Aorta (tissue), 5 donors: ENCODE results near the gene EMC10. TPM values are rescaled to one million over a fixed set of nuclear protein-coding genes. Genes with fewer than 3 reads are reported as not detected.

Experiments
- ATAC-seq: fragments of 200-7000 bp; cut with Tn5 transposase; one replicate; pipeline ENCODE4 v1.9.1; 2022; ENCODE audit warnings: moderate library complexity; ENCODE audit not compliant: low FRiP score
- DNase-seq, 2 donors: peaks; one replicate each; pipeline ENCODE4 v3.0.0-alpha.2; 2020
- H3K27ac ChIP-seq, 2 donors: one replicate each; pipeline ENCODE4 v1.5.1; 2013; ENCODE audit warnings: low read length in 2 of 2, mild to moderate bottlenecking in 2 of 2, moderate library complexity in 2 of 2, control low read depth in 1 of 2, inconsistent platforms in 1 of 2, low read depth in 1 of 2
- H3K27me3 ChIP-seq, 2 donors: one replicate each; pipeline ENCODE4 v1.6.1; 2013; ENCODE audit warnings: control low read depth in 1 of 2, low read length in 1 of 2, mild to moderate bottlenecking in 1 of 2, moderate library complexity in 1 of 2; ENCODE audit not compliant: insufficient read depth in 2 of 2, control insufficient read depth in 1 of 2
- H3K36me3 ChIP-seq, 2 donors: one replicate each; pipeline ENCODE4 v1.6.1; 2013; ENCODE audit warnings: control low read depth in 1 of 2, low read length in 1 of 2, mild to moderate bottlenecking in 1 of 2; ENCODE audit not compliant: insufficient read depth in 2 of 2, control insufficient read depth in 1 of 2
- H3K4me1 ChIP-seq, 2 donors: one replicate each; pipeline ENCODE4 v1.6.1; 2013; ENCODE audit warnings: low read length in 2 of 2, control low read depth in 1 of 2, mild to moderate bottlenecking in 1 of 2, moderate library complexity in 1 of 2; ENCODE audit not compliant: insufficient read depth in 2 of 2, control insufficient read depth in 1 of 2
- H3K4me3 ChIP-seq, 2 donors: one replicate each; pipeline ENCODE4 v1.5.1; 2013; ENCODE audit warnings: low read length in 2 of 2, control low read depth in 1 of 2, mild to moderate bottlenecking in 1 of 2
- H3K9me3 ChIP-seq: one replicate; pipeline ENCODE4 v1.6.1; 2013; ENCODE audit warnings: mild to moderate bottlenecking, low read length; ENCODE audit not compliant: control insufficient read depth
- WGBS, 2 donors: extraction: QIAGEN DNeasy Blood & Tissue Kit; methylation state at CpG; one replicate each; pipeline ENCODE4 v1.1.7; 2013; 5-methylcytosine and 5-hydroxymethylcytosine counted together
- intact Hi-C, 2 donors: fragments of 100-400 bp; cut with DNase I; formaldehyde crosslinking; loops; one replicate each; pipeline versions ENCODE4 v1.14.2 to v1.15.0; 2022
- polyA plus RNA-seq, 2 donors: library from polyadenylated mRNA; stranded (reverse); fragments of 200-250 nt; gene quantifications; one replicate each; pipeline ENCODE4 v1.2.3, GENCODE V29; 2013
- total RNA-seq, 2 donors: library from RNA; stranded (reverse); fragmentation: NEBNext Ultra II Directional; extraction: Animal tissue kit (Norgen Biotek cat#: 25700); gene quantifications; one replicate each; pipeline ENCODE4 v1.2.1, GENCODE V29; 2021
- donor health status: healthy with polysubstance abuse.
- donor health status: Bipolar disorder and iron deficiency.
- donor health status: DM: no; HTN: no; CAD: no.
- donor health status: DM: no; HTN: no; CAD: no.
- donor health status: DM: yes; HTN: yes; CAD: no.

The EMC10 gene
- total and polyA plus RNA-seq, 4 donors: 65.2 to 111 (median 83.1) TPM

- intact Hi-C loops: no loop called here
- H3K27me3 ChIP-seq: no peaks in the 10 kb centered on the region
- ATAC-seq (no peak), DNase-seq (peak; percentile 36 to 52)
- 30 to 34% methylated on average over 13 of the region's 13 CpGs for WGBS, 2 donors
- H3K27ac ChIP-seq: no peak overlapping the region
- H3K9me3 ChIP-seq: no peaks in the 10 kb centered on the region
- no peak overlapping the region for H3K4me3 ChIP-seq
- peaks cover 0 to under 1% of the 10 kb centered on the region in 2 donors for H3K36me3 ChIP-seq
- H3K4me1 ChIP-seq: no peaks in the 10 kb centered on the region
These were observed 12.3 kb downstream of the EMC10 start for GRCh38 chr19:50488389-50489194.

- Histone ChIP-seq H3K4me1 (no peaks in the 10 kb centered on the region), H3K4me3 (no peak overlapping the region), H3K9me3 (no peaks in the 10 kb centered on the region), H3K27ac (no peak overlapping the region), H3K36me3 (no peaks in the 10 kb centered on the region), H3K27me3 (no peaks in the 10 kb centered on the region)
- WGBS, 2 donors: 47 to 49% methylated on average over 24 of the region's 24 CpGs
- DNase-seq (peak; percentile 48 to 74), ATAC-seq (peak; percentile 29)
- intact Hi-C loops: no loop called here
These were observed 13.2 kb downstream of the EMC10 start for GRCh38 chr19:50489461-50490011.

GRCh38 chr19:50490411-50490811, 14.1 kb downstream of the EMC10 start:
- H3K36me3 ChIP-seq: no peaks in the 10 kb centered on the region
- intact Hi-C loops: no loop called here

GRCh38 chr19:50490991-50491472, 14.7 kb downstream of the EMC10 start:
- DNase-seq (peak; percentile 34 to 58), ATAC-seq (no peak)
- H3K27ac ChIP-seq: no peak overlapping the region
- no peak overlapping the region for H3K4me3 ChIP-seq
- H3K4me1 ChIP-seq: no peaks in the 10 kb centered on the region
- no peaks in the 10 kb centered on the region for H3K27me3 ChIP-seq
- 18 to 30% methylated on average over 26 of the region's 26 CpGs for WGBS, 2 donors
- no peaks in the 10 kb centered on the region for H3K9me3 ChIP-seq
- intact Hi-C loops: no loop called here
- no peaks in the 10 kb centered on the region for H3K36me3 ChIP-seq

More at GRCh38 chr19:50490411-50490811, 14.1 kb downstream of the EMC10 start:
- ATAC-seq (no peak), DNase-seq (peak; percentile 42 to 71)
- Histone ChIP-seq H3K4me3 (no peak overlapping the region), H3K9me3 (no peaks in the 10 kb centered on the region), H3K27me3 (no peaks in the 10 kb centered on the region), H3K4me1 (no peaks in the 10 kb centered on the region), H3K27ac (no peak overlapping the region)
- WGBS, 2 donors: 95% methylated on average over 18 of the region's 18 CpGs

GRCh38 chr19:50492303-50493052, 16.2 kb downstream of the EMC10 start:
- H3K4me1 ChIP-seq: no peaks in the 10 kb centered on the region
- H3K27me3 ChIP-seq: no peaks in the 10 kb centered on the region
- WGBS, 2 donors: 4 to 23% methylated on average over 9 to 12 of the region's 12 CpGs
- H3K36me3 ChIP-seq: no peaks in the 10 kb centered on the region
- no peaks in the 10 kb centered on the region for H3K9me3 ChIP-seq
- H3K27ac ChIP-seq: no peak overlapping the region
- intact Hi-C loops: no loop called here
- ATAC-seq: no peak
- no peak overlapping the region for H3K4me3 ChIP-seq
- DNase-seq: peak; percentile 39 to 48

GRCh38 chr19:50493171-50493570, 16.9 kb downstream of the EMC10 start:
- no peaks in the 10 kb centered on the region for H3K4me1 ChIP-seq
- H3K36me3 ChIP-seq: no peaks in the 10 kb centered on the region
- H3K9me3 ChIP-seq: no peaks in the 10 kb centered on the region
- intact Hi-C loops: no loop called here
- 60 to 65% methylated on average over 6 to 8 of the region's 8 CpGs for WGBS, 2 donors
- ATAC-seq (no peak), DNase-seq (peak; percentile 13 to 37)
- H3K27me3 ChIP-seq: no peaks in the 10 kb centered on the region
- H3K27ac ChIP-seq: no peak overlapping the region
- no peak overlapping the region for H3K4me3 ChIP-seq

- intact Hi-C loops: no loop called here
- H3K4me1 ChIP-seq: no peaks in the 10 kb centered on the region
- no peaks in the 10 kb centered on the region for H3K9me3 ChIP-seq
- H3K4me3 ChIP-seq: no peak overlapping the region
- H3K27ac ChIP-seq: no peak overlapping the region
- WGBS, 2 donors: 56 to 62% methylated on average over 6 to 7 of the region's 7 CpGs
- H3K27me3 ChIP-seq: no peaks in the 10 kb centered on the region
- no peaks in the 10 kb centered on the region for H3K36me3 ChIP-seq
- DNase-seq (peak in 1 of 2 donors; percentile 46), ATAC-seq (no peak)
These were observed 18.1 kb downstream of the EMC10 start for GRCh38 chr19:50494186-50495019.

- H3K36me3 ChIP-seq: no peaks in the 10 kb centered on the region
- no peak for ATAC-seq
These were observed 18.8 kb downstream of the EMC10 start for GRCh38 chr19:50495020-50495531.

More at GRCh38 chr19:50495020-50495531, 18.8 kb downstream of the EMC10 start:
- Histone ChIP-seq H3K4me3 (no peak overlapping the region), H3K9me3 (no peaks in the 10 kb centered on the region), H3K4me1 (no peaks in the 10 kb centered on the region), H3K27ac (no peak overlapping the region), H3K27me3 (no peaks in the 10 kb centered on the region)
- intact Hi-C loops: no loop called here
- no peak for DNase-seq
- WGBS, 2 donors: 88 to 96% methylated on average over 5 of the region's 5 CpGs
